ENCODE results near the gene H3-3A. TPM values are rescaled to one million over a fixed set of nuclear protein-coding genes. Genes with fewer than 3 reads are reported as not detected.

Gene H3-3A
- total and polyA plus RNA-seq, 10 of the 15 experiments (the other 5 are each of a cell fraction or from before 2014, with no cell fraction given), result 215 to 486 (median 393) TPM

DNA sequence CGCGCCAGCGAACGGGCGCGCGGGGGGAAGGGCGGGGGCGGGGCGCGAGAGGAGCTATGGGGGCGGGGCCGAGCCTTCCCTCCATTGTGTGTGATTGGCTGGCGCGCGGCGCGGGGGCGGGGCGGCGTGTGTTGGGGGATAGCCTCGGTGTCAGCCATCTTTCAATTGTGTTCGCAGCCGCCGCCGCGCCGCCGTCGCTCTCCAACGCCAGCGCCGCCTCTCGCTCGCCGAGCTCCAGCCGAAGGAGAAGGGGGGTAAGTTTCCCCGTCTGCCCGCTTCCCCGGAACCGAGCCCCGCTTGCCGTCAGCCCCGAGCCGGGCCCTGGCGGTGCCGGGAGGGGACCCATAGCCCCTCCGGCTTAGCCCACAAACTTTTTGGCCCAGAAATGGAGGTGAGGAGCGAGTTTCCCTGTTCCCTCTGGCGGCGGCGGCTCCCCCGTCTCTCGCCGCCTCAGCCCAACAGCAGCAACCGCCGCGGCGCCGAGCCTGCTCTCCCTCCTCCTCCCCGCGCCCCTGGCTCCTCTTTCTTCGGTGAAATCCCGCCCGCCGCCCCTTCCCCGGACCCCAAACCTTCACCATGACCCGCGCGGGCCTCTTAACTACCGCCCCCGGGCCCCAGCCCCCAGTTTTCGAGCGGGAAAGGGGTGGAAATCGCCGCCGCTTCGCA, at the start of gene H3-3A (continued):
- TF ChIP-seq HDAC6 (IDR thresholded peaks at IDR 0.05; ENCODE audit: unreplicated experiment), result peak; percentile 59
- peak; percentile 72 for TF ChIP-seq SP1 (IDR thresholded peaks at IDR 0.05; ENCODE audit: low read depth, low read length)
- TF ChIP-seq KLF5 (IDR thresholded peaks at IDR 0.05; ENCODE audit: partially characterized antibody), result peak; percentile 32
- TF ChIP-seq POU2F2 (IDR thresholded peaks at IDR 0.05; ENCODE audit: borderline replicate concordance, low read depth, low read length), result peak; percentile 55; the same call in 1 of the 3 replicates
- no peak for TF ChIP-seq ZNF274 (IDR thresholded peaks at IDR 0.05; ENCODE audit: insufficient read depth, insufficient read length)
- TF ChIP-seq, protein P1, sequence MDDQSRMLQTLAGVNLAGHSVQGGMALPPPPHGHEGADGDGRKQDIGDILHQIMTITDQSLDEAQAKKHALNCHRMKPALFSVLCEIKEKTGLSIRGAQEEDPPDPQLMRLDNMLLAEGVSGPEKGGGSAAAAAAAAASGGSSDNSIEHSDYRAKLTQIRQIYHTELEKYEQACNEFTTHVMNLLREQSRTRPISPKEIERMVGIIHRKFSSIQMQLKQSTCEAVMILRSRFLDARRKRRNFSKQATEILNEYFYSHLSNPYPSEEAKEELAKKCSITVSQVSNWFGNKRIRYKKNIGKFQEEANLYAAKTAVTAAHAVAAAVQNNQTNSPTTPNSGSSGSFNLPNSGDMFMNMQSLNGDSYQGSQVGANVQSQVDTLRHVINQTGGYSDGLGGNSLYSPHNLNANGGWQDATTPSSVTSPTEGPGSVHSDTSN (IDR thresholded peaks at IDR 0.05; ENCODE audit: insufficient replicate concordance, low read depth, low read length), result no peak
- TF ChIP-seq ZNF207 (IDR thresholded peaks at IDR 0.05; ENCODE audit: borderline replicate concordance), result no peak
- peak; percentile 52; the same call in 1 of the 2 replicates for TF ChIP-seq BACH1 (IDR thresholded peaks at IDR 0.05; ENCODE audit: borderline replicate concordance)
- TF ChIP-seq, protein P2, sequence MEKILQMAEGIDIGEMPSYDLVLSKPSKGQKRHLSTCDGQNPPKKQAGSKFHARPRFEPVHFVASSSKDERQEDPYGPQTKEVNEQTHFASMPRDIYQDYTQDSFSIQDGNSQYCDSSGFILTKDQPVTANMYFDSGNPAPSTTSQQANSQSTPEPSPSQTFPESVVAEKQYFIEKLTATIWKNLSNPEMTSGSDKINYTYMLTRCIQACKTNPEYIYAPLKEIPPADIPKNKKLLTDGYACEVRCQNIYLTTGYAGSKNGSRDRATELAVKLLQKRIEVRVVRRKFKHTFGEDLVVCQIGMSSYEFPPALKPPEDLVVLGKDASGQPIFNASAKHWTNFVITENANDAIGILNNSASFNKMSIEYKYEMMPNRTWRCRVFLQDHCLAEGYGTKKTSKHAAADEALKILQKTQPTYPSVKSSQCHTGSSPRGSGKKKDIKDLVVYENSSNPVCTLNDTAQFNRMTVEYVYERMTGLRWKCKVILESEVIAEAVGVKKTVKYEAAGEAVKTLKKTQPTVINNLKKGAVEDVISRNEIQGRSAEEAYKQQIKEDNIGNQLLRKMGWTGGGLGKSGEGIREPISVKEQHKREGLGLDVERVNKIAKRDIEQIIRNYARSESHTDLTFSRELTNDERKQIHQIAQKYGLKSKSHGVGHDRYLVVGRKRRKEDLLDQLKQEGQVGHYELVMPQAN (conservative IDR thresholded peaks at IDR 0.05), result no peak; the same call in none of the 2 replicates
- TF ChIP-seq PML (IDR thresholded peaks at IDR 0.05; ENCODE audit: low read length), result peak; percentile 65; the same call in 1 of the 2 replicates
- peak; percentile 92 for TF ChIP-seq TAF1 (IDR thresholded peaks at IDR 0.05; ENCODE audit: borderline replicate concordance, low read depth, low read length)
- TF ChIP-seq DPF2 (IDR thresholded peaks at IDR 0.05), result peak; percentile 68; the same call in 1 of the 2 replicates
- TF ChIP-seq CREB1 (IDR thresholded peaks at IDR 0.05; ENCODE audit: low read depth), result peak; percentile 52; the same call in 1 of the 2 replicates
- peak; percentile 5; the same call in 1 of the 2 replicates for TF ChIP-seq RUNX3 (IDR thresholded peaks at IDR 0.05; ENCODE audit: low read length)
- peak; percentile 82 for TF ChIP-seq NFYB (IDR thresholded peaks at IDR 0.05; ENCODE audit: insufficient read depth, low read depth, low read length)
- TF ChIP-seq, protein P3, sequence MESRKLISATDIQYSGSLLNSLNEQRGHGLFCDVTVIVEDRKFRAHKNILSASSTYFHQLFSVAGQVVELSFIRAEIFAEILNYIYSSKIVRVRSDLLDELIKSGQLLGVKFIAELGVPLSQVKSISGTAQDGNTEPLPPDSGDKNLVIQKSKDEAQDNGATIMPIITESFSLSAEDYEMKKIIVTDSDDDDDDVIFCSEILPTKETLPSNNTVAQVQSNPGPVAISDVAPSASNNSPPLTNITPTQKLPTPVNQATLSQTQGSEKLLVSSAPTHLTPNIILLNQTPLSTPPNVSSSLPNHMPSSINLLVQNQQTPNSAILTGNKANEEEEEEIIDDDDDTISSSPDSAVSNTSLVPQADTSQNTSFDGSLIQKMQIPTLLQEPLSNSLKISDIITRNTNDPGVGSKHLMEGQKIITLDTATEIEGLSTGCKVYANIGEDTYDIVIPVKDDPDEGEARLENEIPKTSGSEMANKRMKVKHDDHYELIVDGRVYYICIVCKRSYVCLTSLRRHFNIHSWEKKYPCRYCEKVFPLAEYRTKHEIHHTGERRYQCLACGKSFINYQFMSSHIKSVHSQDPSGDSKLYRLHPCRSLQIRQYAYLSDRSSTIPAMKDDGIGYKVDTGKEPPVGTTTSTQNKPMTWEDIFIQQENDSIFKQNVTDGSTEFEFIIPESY (IDR thresholded peaks at IDR 0.05), result no peak
- TF ChIP-seq, protein P4, sequence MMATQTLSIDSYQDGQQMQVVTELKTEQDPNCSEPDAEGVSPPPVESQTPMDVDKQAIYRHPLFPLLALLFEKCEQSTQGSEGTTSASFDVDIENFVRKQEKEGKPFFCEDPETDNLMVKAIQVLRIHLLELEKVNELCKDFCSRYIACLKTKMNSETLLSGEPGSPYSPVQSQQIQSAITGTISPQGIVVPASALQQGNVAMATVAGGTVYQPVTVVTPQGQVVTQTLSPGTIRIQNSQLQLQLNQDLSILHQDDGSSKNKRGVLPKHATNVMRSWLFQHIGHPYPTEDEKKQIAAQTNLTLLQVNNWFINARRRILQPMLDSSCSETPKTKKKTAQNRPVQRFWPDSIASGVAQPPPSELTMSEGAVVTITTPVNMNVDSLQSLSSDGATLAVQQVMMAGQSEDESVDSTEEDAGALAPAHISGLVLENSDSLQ (IDR thresholded peaks at IDR 0.05), result peak; percentile 70
- no peak for TF ChIP-seq ASH2L (IDR thresholded peaks at IDR 0.05; ENCODE audit: borderline replicate concordance, low read depth)
- TF ChIP-seq YY1 (IDR thresholded peaks at IDR 0.05; ENCODE audit: low read depth, low read length), result peak; percentile 90
- TF ChIP-seq MYB (IDR thresholded peaks at IDR 0.05; ENCODE audit: borderline replicate concordance, low read depth, low read length), result no peak
- 0 out of 4 replicates have a peak, but pooled peaks of 1 of the 2 experiments have one; percentile 38 for TF ChIP-seq BHLHE40 (IDR thresholded peaks at IDR 0.05; ENCODE audit: borderline replicate concordance in 1 of 2, low read depth in 2 of 2, low read length in 1 of 2)
- peak; percentile 41; the same call in 1 of the 2 replicates for TF ChIP-seq SMARCA5 (IDR thresholded peaks at IDR 0.05)
- TF ChIP-seq POLR2A (IDR thresholded peaks at IDR 0.05; ENCODE audit: low read depth, low read length), result peak; percentile 91
- peak; percentile 33; the same call in 1 of the 2 replicates for TF ChIP-seq NBN (IDR thresholded peaks at IDR 0.05)
- peak; percentile 55 for TF ChIP-seq RELA (IDR thresholded peaks at IDR 0.05; ENCODE audit: borderline replicate concordance, partially characterized antibody)
- no peak for TF ChIP-seq EP300 (IDR thresholded peaks at IDR 0.05; ENCODE audit: borderline replicate concordance in 1 of 2, control insufficient read depth in 1 of 2, low read depth in 2 of 2, low read length in 2 of 2)

Data from GM12878 (cell line).